ENCODE data around the gene SMIM38.

DNA sequence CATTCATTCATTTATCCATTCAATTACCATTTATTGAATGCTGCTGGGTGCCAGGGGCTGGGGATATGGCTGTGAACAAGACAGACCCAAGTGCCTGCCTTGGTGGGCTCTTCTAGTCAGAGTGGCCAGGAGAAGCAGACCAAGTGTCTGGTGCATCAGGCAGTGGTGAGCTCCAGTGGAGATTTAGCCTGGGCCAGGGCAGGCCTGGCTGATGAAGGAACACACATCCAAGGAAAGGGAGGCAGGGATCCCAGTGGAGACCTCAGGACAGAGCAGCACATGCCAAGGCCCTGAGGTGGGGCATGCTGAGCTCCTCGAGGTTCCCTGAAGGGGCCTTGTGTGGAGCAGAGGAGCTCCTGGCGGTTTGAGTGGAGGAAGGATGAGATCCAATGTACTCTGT lies 46.6 kb upstream of the SMIM38 start:
- TF ChIP-seq POLR2A (IDR thresholded peaks at IDR 0.05), result no peak
- TF ChIP-seq, protein P1, sequence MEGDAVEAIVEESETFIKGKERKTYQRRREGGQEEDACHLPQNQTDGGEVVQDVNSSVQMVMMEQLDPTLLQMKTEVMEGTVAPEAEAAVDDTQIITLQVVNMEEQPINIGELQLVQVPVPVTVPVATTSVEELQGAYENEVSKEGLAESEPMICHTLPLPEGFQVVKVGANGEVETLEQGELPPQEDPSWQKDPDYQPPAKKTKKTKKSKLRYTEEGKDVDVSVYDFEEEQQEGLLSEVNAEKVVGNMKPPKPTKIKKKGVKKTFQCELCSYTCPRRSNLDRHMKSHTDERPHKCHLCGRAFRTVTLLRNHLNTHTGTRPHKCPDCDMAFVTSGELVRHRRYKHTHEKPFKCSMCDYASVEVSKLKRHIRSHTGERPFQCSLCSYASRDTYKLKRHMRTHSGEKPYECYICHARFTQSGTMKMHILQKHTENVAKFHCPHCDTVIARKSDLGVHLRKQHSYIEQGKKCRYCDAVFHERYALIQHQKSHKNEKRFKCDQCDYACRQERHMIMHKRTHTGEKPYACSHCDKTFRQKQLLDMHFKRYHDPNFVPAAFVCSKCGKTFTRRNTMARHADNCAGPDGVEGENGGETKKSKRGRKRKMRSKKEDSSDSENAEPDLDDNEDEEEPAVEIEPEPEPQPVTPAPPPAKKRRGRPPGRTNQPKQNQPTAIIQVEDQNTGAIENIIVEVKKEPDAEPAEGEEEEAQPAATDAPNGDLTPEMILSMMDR (IDR thresholded peaks at IDR 0.05), result no peak

Measured in body of pancreas (tissue), 4 donors.